Esophagus mucosa (tissue), 1 donor: ENCODE data around the gene PAPOLB. TPM values are rescaled to one million over a fixed set of nuclear protein-coding genes. Genes with fewer than 3 reads are reported as not detected.
"Not testable (repeated sequence)": the region's sequence is repeated elsewhere in the genome, so short reads cannot be mapped to it uniquely, and the experiment has no call there.

Source experiments
- ATAC-seq: fragments of 200-7000 bp; cut with Tn5 transposase; one replicate; pipeline ENCODE4 v1.9.1; 2020
- total RNA-seq: library from RNA; stranded (reverse); gene quantifications from one replicate; pipeline ENCODE4 v1.2.4, GENCODE V29; 2023
- donor health status: DM: yes; HTN: yes; CAD: no.

PAPOLB gene
- not detected for total RNA-seq

DNA sequence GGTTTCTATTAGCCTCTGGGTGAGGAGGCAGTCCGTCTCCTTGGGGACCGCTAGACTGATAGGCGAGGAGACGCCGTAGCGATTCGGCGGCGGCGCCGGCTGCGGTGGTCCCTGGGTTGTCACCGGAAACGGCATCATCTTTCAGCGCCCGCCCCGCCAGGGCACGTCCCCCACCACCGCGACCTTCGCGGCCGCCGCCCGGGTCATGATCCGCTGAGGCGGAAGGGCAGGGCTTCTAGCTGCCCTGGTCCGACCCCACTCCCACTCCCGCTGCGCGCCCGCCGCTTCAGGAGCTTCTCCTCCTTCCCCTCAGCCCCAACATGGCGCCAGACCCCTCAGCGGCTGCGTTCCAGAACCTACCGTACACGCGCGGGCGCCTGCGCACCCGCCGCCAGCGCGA, at the start of gene PAPOLB:
PAPOLB (minus strand) TSS at position 358 of the 400 bp plus-strand sequence; CDS start at position 138, 220 bp downstream.
- ATAC-seq = no peak

DNA sequence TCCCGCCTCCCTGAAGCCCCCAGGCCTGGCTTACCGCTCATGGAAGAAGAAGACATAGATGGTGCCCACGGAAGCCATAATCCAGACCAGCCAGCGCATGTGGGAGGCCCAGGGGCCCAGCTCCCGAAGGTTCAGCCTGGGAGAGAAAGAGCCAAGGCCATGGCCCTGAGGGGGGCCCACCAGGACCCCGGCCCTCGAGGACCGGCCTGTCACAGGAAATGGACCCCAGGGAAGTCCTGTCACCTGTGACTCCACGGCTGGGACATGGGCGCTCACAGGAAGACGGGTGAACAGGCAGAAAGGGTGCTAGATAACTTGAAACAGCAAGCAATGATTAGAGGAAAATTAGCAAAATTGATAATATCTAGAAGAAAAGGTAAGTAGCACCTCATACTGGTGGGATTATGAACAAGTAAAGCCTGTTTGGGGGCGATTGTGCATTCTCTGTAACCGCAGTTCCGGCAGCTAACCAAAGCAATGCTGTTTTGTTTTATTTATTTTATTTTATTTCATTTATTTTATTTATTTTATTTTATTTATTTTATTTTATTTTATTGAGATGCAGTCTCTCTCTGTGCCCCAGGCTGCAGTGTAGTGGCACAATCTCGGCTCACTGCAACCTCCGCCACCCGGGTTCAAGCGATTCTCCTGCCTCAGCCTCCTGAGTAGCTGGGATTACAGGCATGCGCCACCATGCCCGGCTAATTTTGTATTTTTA, 49.4 kb upstream of the PAPOLB start:
- ATAC-seq = no peak

GRCh38 chr7:4906682-4907081, 44.9 kb upstream of the PAPOLB start:
- no peak for ATAC-seq

- ATAC-seq = no peak
Measured at GRCh38 chr7:4905171-4905570, 43.3 kb upstream of the PAPOLB start.

DNA sequence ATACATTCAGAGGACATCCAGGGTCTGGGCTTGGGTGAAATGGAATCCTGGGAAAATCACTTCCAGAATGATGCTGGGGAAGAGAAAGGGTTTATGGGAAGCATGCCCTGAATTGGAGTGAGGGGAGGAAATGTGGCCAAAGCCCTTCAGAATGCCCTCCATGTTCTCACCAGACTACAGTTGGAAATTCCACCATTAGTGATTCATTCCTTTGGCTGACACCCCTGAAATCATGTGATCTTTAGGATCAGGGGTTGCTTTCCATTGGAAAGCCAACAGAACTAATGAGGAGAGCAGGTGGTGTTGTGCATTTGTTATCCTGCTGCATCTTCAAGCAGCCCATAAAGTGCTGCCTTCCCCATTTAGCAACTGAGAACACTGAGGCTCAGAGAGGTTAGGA, 42.5 kb upstream of the PAPOLB start:
- no peak for ATAC-seq

DNA sequence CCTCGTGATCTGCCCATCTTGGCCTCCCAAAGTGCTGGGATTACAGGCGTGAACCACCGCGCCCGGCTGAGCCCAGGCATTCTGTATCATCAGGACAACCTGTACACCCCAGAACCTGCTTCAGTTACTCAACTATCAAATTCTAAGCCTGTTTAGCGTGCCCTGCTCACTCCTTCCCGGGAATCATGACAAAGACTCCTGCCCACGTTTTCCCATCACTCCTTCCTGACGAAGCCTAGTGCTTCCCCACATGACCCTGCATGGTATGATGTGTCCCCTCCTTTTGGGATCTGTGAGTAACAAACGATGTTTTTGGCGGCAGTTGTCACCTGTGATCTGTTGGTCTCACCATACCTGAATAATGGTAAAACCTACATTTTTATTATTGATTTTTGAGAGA, 33.9 kb upstream of the PAPOLB start:
- ATAC-seq = no peak

GRCh38 chr7:4894482-4894881, 32.7 kb upstream of the PAPOLB start:
- no peak for ATAC-seq

DNA sequence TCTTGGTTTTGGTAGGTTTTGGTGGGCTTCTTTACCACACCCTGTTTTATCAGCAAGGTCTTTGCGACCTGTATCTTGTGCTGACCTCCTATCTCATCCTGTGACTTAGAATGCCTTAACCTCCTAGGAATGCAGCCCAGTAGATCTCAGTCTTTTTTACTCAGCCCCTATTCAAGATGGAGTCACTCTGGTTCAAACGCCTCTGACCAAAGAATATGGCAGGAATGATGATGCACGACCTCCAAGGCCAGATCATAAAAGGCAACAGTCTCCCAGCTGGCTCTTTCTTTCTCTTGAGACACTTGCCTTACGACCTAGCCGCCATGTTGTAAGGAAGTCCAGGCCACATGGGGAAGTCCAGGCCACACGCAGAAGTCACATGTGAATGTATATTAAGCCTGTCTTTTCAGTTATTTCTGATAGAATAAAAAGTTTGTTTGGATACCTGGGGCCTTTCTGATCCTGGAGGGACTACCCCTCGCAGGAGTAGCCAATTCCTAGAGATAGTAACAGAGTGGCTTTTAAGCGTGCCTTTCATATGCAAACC, 32.2 kb upstream of the PAPOLB start:
- ATAC-seq = no peak

- ATAC-seq = not testable (repeated sequence)
Measured at GRCh38 chr7:4893188-4893587, 31.4 kb upstream of the PAPOLB start.

GRCh38 chr7:4891522-4891921, 29.7 kb upstream of the PAPOLB start:
- not testable (repeated sequence) for ATAC-seq

DNA sequence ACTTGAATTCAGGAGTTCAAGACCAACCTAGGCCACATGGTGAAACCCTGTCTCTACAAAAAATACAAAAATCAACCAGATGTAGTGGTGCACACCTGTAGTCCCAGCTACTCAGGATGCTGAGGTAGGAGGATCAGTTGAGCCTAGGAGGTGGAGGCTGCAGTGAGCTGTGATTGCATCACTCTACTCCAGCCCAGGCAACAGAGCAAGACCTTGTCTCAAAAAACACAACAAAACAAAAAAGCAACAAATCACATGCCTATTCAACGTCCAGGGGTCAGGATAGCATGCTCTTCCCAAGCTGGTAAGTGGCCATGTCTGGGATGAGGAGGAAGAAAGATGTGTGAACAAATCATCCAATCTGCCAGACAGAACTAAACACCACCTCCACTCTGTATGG, 27.9 kb upstream of the PAPOLB start:
- ATAC-seq = no peak

GRCh38 chr7:4888161-4888560, 26.3 kb upstream of the PAPOLB start:
- ATAC-seq = no peak

GRCh38 chr7:4886671-4887070, 24.8 kb upstream of the PAPOLB start:
- no peak for ATAC-seq

GRCh38 chr7:4885317-4885807, 23.5 kb upstream of the PAPOLB start:
- no peak for ATAC-seq

- ATAC-seq = no peak
Measured at GRCh38 chr7:4884164-4884563, 22.3 kb upstream of the PAPOLB start.

DNA sequence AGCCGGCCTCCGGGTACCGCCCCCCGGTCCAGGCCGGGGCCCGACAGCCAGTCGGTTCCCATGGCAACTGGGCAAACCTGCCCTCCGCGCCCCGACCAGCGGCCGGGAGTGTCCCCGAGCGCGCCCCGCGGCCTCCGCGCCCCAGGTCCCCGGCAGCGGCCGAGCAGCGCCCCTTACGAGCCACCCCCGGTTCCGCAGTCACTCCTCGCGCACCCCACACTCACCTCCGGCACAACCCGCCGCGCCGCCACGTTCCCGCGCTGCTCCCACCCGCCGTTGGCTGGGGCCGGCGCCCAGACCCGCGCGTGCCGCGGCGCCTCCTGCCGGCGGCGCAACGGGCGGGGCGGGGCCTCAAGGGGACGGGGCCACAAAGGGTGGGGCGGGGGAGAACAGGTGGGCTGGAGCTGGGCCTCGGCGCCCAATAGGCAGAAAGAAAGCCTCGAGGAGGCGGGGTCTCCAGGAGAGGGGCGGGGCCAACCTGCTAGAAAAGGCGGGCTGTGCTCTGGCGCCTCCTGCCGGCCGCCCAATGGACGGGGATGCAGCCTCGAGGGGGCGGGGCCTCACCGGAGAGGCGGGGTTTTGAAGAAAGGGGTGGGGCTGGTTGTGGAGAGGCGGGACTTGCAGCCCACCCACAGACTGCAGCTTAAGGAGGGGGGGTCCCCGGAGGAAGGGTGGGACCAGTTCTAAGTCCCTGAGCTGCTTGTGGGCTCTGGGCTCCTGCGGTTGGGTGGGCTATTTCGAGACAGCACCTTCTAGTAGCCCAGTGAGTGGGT, 21.7 kb upstream of the PAPOLB start, which contains the start of gene RADIL:
RADIL (minus strand) TSS at position 345 of the 773 bp plus-strand sequence. CDS start 5,577 bp downstream, outside the sequence.
- peak; percentile 96 for ATAC-seq

- ATAC-seq = no peak
Measured at GRCh38 chr7:4883033-4883371, 21.2 kb upstream of the PAPOLB start.

DNA sequence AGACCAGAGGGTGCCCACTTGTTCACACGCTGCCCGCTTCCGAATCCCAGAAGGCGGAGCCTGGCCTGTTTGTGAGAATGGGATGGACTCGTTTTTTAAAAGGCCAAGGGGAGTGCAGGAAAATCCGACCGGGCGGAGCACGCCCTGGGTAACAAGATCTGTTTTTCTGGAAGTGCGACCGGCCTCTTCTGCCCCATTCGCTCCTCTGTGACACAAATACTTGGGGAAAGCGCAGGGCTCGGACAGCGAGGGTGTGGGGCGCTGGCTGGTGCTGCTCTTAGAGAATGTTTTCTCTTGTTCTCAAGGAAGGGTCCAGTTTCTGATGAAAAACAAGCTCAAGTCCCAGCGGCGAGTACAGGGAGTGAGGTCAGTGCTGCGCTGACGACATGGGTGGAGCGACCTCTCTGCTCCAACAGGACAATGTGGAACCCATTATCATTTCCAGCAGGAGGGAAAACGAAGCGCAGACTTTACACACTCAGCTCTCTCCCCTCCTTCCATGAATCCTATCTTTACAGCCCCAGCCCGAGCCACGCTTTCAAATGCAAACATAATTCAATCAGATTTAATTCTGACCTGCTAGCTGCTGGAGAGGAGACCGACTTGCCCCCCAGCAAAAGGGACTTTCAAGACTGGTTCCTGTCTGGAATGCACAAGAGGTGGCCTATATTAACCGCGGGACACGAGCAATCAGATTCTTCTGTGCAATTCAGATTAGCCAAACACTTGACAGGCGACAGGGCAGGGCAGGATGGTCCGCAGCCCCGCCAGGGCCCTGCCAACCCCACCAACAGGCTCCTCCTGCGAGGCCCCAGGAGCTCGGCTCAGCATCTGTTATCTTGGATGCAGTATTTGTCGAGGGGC, 20.6 kb upstream of the PAPOLB start:
- no peak for ATAC-seq

DNA sequence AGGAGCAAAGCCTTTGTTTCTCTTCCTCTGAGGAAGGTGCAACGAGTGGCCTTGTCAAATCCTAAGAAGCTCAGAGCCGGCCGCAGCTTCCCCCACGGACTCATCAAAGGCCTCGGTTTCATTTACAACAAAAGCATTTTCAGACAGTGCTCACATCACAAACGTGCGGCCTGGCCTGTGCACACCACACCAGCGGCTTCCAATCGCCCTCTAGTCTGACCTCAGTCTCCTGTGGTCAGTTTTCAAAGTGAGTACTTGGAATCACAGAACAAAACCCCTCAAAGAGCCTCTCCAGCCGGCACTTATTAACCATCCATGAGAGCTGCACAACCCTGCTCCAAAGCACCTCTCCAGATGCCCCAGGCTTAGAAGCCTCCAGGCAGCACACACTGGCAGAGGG, 18.4 kb upstream of the PAPOLB start:
- ATAC-seq = no peak

DNA sequence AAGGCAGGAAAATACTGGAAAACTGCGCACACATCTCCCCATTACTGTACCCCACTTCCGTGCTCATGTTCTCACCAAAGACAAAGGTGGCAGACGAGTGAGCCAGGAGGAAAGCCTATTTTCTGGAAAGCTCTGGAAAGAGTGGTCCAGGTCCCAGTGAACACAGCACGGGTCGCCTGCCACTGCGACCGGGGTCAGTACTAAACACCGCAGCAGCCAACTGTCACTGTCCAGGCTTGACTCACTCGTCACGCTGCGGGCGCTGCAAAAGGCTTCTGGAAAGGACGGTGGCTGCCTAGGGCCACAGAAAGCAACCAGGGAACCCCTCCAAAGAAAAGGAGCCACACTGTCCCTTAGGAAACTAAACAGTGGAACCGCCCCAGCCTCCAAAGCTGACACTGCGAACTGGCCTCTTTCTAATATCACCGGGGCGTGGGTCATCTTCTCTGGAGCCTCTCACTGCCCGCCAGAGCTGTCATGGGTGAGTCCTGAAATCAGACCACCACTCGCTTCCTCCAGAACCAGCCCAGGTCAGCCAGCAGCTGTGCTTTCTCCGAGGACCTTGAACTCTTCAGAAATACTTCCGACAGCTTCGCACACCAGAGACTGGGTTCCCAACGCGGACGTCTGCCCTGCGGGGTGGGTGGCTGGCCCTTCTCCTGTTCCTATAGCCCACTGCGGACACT, 17.7 kb upstream of the PAPOLB start:
- ATAC-seq = no peak

DNA sequence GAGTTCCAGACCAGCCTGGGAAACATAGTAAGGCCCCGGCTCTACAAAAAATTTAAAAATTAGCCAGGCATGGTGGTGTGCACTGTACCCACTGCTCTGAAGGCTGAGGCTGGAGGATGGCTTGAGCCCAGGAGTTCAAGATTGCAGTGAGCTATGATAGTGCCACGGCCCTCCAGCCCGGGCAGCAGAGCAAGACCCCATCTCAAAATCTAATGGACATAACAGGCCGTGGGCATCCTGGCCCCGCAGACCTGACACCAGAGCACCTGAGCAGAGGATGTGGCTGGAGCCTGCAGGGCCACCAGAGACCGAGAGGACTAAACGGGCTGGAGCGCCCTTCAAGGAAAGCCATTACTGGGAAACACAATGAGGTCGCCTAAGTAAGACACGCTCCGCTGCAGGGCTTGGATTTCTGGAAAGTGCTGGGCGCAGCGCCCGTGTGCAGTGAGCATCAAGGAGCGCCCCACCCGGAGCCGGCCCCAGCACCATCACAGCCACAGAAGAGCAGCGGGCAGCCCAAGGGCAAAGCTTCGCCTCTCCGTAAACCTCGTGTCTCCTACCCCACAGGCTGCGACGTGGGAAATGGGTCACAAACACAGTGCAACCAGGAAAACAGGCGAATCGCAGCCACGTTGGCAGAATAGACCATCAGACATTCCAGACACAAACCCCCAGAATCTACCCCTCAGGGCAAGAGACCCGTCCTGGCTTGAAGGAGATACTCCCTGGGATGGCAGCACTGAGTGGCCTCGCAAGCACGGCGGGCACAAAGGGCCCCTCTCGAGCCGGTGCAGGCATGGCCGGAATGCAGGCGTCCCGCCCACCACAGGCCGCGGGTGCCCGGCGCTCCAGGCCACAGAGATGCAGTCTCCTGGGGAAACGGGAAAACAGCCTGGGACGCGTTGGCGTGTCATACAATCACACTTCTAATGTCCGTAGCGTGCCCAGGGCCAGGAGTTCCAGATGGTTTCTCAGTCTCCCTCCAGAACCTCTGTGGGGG, 16.8 kb upstream of the PAPOLB start:
- ATAC-seq = no peak
